Gastrocnemius medialis (tissue), 4 donors: ENCODE measurements around the gene FDX1.

ENCODE experiments used
- POLR2A ChIP-seq, 2 donors: fragments of 450-650 bp; IDR thresholded peaks; one replicate each; pipeline ENCODE4 v1.6.1; 2017; ENCODE audit warnings: antibody characterized with exemption in 2 of 2, mild to moderate bottlenecking in 2 of 2, moderate library complexity in 2 of 2
- TF ChIP-seq, protein P1 (sequence below), 5 experiments: fragments of 450-650 bp in 3 of 5; fragments of 200-600 bp in 2 of 5; sonication (generic) in 2 of 5; IDR thresholded peaks in 4 of 5; conservative IDR thresholded peaks in 1 of 5; 1 replicate in 4 of 5; 2 replicates in 1 of 5; pipeline ENCODE4 v1.5.1; 2016 to 2019; ENCODE audit warnings: antibody characterized with exemption in 5 of 5, mild to moderate bottlenecking in 3 of 5, moderate library complexity in 3 of 5

DNA sequence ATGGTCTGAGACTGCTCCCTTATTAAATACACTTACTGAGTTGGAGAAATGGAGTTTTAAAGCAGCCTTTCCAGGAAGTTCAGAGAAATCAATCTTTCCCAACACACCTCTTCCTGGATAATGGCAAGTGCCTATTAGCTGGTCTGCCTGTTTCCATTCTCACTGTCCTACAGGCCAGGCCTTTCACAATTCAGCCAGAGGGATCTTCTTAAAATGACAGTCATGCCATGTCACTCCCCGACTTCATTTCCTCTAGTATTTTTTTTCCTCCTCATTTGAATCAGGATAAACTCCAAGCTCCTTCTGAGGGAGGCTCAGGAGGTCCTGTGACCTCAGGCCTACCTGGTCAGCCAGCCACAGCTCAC is 62.6 kb downstream of the FDX1 start:
- TF ChIP-seq, protein P1, sequence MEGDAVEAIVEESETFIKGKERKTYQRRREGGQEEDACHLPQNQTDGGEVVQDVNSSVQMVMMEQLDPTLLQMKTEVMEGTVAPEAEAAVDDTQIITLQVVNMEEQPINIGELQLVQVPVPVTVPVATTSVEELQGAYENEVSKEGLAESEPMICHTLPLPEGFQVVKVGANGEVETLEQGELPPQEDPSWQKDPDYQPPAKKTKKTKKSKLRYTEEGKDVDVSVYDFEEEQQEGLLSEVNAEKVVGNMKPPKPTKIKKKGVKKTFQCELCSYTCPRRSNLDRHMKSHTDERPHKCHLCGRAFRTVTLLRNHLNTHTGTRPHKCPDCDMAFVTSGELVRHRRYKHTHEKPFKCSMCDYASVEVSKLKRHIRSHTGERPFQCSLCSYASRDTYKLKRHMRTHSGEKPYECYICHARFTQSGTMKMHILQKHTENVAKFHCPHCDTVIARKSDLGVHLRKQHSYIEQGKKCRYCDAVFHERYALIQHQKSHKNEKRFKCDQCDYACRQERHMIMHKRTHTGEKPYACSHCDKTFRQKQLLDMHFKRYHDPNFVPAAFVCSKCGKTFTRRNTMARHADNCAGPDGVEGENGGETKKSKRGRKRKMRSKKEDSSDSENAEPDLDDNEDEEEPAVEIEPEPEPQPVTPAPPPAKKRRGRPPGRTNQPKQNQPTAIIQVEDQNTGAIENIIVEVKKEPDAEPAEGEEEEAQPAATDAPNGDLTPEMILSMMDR (IDR thresholded peaks at IDR 0.05 in 4 of 5, conservative IDR thresholded peaks at IDR 0.05 in 1 of 5), result no peak
- TF ChIP-seq POLR2A (IDR thresholded peaks at IDR 0.05), result no peak
